Hepatocyte (in vitro differentiated cells): Measurements from ENCODE around the gene GABBR2.

Source experiments
- EZH2 ChIP-seq: fragments of 200-600 bp; sonication (generic); IDR thresholded peaks from 2 replicates; pipeline ENCODE4 v1.6.1; 2016; ENCODE audit warnings: antibody characterized with exemption, mild to moderate bottlenecking, borderline replicate concordance
- EZH2phosphoT487 ChIP-seq: fragments of 200-600 bp; sonication (generic); IDR thresholded peaks from one replicate; pipeline ENCODE4 v1.6.1; 2018; ENCODE audit warnings: antibody characterized with exemption, mild to moderate bottlenecking, low read depth, moderate library complexity; ENCODE audit not compliant: unreplicated experiment, severe bottlenecking
- TF ChIP-seq, protein P1 (sequence below): fragments of 200-600 bp; sonication (generic); IDR thresholded peaks from 2 replicates; pipeline ENCODE4 v1.5.1; 2016; ENCODE audit warnings: antibody characterized with exemption, mild to moderate bottlenecking; ENCODE audit not compliant: poor library complexity

GRCh38 chr9:98565152-98566135 lies 143.3 kb downstream of the GABBR2 start:
- TF ChIP-seq, protein P1, sequence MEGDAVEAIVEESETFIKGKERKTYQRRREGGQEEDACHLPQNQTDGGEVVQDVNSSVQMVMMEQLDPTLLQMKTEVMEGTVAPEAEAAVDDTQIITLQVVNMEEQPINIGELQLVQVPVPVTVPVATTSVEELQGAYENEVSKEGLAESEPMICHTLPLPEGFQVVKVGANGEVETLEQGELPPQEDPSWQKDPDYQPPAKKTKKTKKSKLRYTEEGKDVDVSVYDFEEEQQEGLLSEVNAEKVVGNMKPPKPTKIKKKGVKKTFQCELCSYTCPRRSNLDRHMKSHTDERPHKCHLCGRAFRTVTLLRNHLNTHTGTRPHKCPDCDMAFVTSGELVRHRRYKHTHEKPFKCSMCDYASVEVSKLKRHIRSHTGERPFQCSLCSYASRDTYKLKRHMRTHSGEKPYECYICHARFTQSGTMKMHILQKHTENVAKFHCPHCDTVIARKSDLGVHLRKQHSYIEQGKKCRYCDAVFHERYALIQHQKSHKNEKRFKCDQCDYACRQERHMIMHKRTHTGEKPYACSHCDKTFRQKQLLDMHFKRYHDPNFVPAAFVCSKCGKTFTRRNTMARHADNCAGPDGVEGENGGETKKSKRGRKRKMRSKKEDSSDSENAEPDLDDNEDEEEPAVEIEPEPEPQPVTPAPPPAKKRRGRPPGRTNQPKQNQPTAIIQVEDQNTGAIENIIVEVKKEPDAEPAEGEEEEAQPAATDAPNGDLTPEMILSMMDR, result no peak
- TF ChIP-seq EZH2 (no peak), EZH2phosphoT487 (no peak)
